ENCODE measurements around the gene ST6GAL1.

Gene ST6GAL1

GRCh38 chr3:187084580-187084979 lies 154.3 kb downstream of the ST6GAL1 start:
- no peak for DNase-seq

DNA sequence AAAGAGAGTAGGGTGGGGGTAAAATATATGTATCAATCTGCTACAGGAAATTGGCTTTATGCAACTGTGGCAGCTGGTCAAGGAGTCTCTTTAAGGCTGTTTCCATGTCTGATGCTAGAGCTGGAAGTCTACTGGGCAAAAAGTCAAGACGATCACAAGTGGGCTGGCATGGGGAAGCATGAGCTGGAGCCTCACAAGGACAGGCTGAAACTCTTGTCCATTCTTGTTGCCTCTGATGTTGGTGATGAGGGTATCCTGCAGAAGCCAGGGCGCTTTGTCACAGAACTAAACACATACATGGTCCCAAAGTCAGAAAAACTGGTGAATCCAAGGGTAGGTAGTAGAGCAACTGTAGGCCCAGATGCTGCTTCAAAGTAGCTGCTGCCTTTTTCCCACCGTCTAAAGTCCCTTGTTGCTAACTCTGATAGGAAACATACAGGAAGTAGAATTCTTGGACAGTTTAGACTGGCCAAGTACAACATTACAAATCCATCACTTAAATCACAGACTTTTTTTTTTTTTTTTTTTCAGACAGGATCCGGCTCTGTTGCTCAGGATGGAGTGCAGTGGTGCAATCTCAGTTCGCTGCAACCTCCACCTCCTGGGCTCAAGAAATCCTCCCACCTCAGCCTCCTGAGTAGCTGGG lies 154.8 kb downstream of the ST6GAL1 start:
- no peak for DNase-seq

DNA sequence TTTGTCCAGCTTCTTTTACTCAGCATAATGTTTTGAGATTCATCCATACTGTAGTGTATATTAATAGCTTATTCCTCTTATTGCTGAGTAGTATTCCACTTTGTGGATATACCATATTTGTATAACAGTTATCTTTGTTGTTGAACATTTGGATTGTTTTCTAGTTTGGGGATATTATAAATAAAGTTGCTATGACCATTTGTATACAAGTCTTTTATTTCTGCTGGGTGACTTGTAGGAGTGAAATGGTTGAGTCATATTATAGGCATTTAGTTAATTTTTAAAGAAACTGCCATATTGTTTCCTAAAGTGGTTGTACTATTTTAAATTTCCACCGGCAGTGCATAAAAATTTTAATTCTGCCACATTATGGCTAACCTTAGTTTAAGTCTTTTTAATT lies 155.6 kb downstream of the ST6GAL1 start:
- no peak for DNase-seq

DNA sequence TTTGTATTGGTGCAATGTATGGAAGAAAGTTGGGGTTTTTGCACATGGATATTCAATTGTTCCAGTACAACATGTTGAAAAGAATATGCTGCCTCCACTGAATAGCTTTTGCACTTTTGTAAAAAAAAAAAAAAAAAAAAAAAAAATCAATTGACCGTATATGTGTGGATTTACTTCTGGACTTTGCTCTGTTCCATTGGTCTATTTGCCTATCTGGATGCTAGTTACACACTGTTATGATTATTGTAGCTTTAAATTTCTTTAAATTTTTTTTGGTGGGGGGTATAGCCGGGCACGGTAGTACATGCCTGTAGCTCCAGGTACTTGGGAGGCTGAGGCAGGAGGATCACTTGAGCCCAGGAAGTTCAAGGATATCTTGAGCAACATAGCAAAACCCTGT lies 156.5 kb downstream of the ST6GAL1 start:
- no peak for DNase-seq

DNA sequence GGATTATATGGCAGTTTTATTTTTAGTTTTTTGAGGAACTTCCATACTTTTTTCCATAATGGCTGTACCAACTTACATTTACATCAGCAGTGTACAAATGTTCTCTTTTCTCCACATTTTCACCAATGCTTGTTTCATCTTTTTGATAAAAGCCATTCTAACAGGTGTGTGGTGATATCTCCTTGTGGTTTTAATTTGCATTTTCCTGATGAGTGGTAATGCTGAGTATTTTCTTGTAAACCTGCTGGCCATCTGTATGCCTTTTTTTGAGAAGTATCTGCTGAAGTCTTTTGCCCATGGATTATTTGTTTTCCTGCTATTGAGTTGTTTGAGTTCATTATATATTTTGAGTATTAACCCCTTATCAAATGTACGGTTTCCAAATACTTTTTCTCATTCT lies 158.4 kb downstream of the ST6GAL1 start:
- DNase-seq, result no peak

DNA sequence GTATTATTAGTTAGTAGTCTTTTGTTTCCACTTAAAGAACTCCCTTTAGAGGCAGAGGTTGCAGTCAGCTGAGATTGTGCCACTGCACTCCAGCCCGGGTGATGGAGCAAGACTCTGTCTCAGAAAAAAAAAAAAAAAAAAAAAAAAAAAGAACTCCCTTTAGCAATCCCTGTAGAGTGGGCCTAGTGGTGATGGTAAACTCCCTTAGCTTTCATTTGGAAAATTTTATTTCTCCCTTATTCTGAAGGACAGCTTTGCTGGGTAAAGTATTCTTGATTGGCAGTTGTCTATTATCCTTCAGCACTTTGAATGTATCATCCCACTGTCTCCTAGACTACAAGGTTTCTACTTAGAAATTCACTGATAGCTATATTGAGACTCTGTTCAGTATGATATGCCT lies 163.0 kb downstream of the ST6GAL1 start:
- no peak for DNase-seq

DNA sequence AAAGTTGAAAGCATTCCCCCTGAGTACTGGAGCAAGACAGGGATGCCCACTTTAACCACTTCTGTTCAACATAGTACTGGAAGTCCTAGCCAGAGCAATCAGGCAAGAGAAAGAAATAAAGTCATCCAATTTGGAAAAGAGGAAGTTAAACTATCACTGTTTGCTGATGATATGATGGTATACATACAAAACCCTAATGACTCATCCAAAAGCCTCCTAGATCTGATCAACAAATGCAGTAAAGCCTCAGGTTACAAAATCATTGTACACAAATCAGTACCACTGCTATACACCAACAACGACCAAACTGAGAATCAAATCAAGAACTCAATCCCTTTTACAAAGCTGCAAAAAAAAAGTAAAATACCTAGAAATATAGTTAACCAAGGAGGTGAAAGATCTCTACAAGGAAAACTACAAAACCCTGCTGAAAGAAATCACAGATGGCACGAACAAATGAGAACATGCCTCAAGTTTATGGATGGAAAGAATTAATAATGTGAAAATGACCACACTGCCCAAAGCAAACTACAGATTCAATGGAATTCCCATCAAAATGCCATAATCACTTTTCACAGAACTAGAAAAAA lies 168.7 kb downstream of the ST6GAL1 start:
- DNase-seq, result no peak

DNA sequence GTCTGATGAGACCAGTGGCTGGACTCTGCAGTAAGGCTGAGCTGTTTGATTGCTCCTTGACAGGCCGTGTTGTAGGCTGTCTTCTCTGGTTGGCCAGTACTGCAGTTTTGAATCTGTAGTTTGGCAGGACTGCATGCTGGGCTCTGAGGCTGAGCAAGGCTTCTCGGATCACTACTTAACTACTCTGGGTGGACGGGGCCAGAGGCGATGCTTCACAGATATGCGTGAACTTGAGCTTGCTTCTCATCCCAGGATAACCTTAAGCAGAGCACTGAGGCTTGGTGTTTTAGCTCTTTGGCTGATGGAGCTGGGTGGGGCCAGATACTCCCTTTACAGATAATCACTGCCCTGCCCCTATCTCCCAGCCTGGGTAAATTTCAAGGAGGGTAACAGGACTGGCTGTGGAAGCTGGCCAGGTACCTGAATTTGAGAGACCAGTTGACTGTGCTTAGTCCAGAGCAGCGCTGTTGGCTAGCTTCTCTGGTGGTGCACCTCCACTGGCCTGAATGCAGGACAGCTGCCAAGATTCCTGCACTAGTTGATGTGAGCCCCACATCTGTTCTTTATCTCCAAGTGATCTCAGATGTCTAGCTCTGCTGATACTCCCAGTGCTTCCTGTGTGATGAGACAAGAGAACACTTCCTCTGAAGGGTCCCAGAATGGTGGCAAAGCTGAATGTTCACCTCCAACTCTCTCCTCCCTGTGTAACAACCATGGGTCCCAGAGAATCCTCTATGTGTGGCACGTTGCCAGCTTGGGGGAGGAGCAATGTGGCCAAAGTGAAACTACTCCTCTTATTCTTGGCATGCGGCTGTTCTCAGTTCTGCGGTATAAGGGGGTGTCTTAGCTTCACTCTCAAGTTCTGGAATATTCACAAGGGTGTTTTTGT lies 171.1 kb downstream of the ST6GAL1 start:
- DNase-seq, result no peak

DNA sequence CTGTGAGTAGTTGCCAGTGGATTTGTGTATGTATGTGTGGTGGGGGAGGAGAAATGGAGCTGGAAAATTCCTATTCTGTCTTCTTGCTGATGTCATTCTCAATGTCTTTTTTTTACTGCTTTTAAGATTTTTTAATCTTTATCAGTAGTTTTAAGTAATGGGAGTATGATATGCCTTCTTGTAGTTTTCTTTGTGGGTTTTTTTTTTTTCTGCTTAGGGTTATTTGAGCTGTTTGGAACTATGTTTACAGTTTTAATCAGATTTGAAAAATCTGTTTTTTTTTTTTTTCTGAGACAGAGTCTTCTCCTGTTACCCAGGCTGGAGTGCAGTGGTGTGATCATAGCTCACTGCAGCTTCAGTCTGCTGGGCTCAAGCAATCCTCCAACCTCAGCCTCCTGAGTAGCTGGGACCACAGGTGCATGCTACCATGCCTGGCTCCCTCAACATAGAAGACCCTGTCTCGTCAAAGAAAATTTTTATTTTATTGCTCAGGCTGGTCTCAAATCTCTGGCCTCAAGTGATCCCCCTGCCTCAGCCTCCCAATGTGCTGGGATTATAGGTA lies 171.8 kb downstream of the ST6GAL1 start:
- DNase-seq, result no peak

- DNase-seq, result no peak
These were observed 172.9 kb downstream of the ST6GAL1 start for GRCh38 chr3:187103251-187103650.

GRCh38 chr3:187104342-187104741 lies 174.0 kb downstream of the ST6GAL1 start:
- DNase-seq, result no peak

GRCh38 chr3:187104933-187105332 lies 174.6 kb downstream of the ST6GAL1 start:
- no peak for DNase-seq

GRCh38 chr3:187105700-187106099 lies 175.4 kb downstream of the ST6GAL1 start:
- DNase-seq, result no peak

GRCh38 chr3:187107989-187108388 lies 177.7 kb downstream of the ST6GAL1 start:
- DNase-seq, result no peak

GRCh38 chr3:187110156-187110555 lies 179.8 kb downstream of the ST6GAL1 start:
- no peak for DNase-seq

DNA sequence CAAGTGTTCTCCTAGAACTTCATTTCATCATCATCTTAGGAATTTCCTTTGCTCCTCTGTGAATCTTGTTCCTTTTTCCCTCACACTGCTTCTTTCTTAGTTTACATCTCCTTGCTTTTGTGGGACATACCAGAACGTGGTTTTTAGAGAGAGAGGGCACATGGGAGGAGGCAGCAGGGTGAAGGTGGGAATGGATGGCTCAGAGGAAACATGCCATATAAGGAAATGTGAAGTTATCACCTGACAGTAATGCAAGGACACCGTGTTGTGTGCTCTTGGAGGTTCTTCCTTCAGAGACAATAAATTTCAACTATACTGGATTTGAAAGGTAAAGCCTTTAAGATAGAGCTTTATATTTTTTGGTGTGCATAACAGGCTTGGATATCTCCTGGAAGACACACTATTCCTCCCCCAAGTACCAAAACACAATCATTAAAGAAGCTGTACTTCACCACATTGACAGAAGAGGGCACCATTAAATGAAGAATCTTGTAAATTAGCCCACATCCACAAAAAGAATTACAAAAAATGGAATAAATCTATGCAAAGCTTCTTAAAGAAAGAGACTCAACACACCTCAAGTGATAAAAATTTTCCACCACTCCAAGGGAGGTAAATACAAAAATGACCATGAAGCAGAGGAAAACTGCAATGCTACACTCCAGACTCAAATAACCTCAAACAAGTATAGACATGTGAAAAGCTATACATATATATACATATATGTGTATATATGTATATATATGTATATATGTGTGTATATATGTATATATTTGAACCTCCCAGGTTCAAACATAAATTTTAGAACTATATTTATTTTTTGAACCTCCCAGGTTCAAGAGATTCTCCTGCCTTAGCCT lies 182.8 kb downstream of the ST6GAL1 start:
- DNase-seq, result no peak

GRCh38 chr3:187114511-187114910 lies 184.2 kb downstream of the ST6GAL1 start:
- DNase-seq, result no peak

- no peak for DNase-seq
These were observed 190.0 kb downstream of the ST6GAL1 start for GRCh38 chr3:187120326-187120725.

- no peak for DNase-seq
These were observed 191.9 kb downstream of the ST6GAL1 start for GRCh38 chr3:187122261-187122660.

- no peak for DNase-seq
These were observed 195.1 kb downstream of the ST6GAL1 start for GRCh38 chr3:187125319-187126031.

Measured in retina (tissue), 1 donor.